ENCODE data around the gene CEACAM1.
"Not testable (repeated sequence)": the region's sequence is repeated elsewhere in the genome, so short reads cannot be mapped to it uniquely, and the experiment has no call there.

Gene CEACAM1

GRCh38 chr19:42497492-42498168 lies 30.7 kb downstream of the CEACAM1 start:
- Histone ChIP-seq H3K27ac (ENCODE audit: low read depth, low read length) (no peak overlapping the region), H3K4me3 (ENCODE audit: low read length) (no peak overlapping the region), H3K27me3 (ENCODE audit: control insufficient read depth, insufficient read depth, low read length) (no peaks in the 10 kb centered on the region), H3K36me3 (ENCODE audit: control insufficient read depth, insufficient read depth, low read length) (no peaks in the 10 kb centered on the region), H3K9ac (ENCODE audit: low read length) (no peak overlapping the region), H3K4me1 (ENCODE audit: control insufficient read depth, insufficient read depth, low read length) (no peaks in the 10 kb centered on the region)

GRCh38 chr19:42496460-42497133 lies 31.7 kb downstream of the CEACAM1 start:
- H3K4me3 ChIP-seq (ENCODE audit: low read length), result no peak overlapping the region
- H3K27ac ChIP-seq (ENCODE audit: low read depth, low read length), result no peak overlapping the region
- no peaks in the 10 kb centered on the region for H3K4me1 ChIP-seq (ENCODE audit: control insufficient read depth, insufficient read depth, low read length)
- no peaks in the 10 kb centered on the region for H3K27me3 ChIP-seq (ENCODE audit: control insufficient read depth, insufficient read depth, low read length)
- no peak overlapping the region for H3K9ac ChIP-seq (ENCODE audit: low read length)
- no peaks in the 10 kb centered on the region for H3K36me3 ChIP-seq (ENCODE audit: control insufficient read depth, insufficient read depth, low read length)

- no peak overlapping the region for H3K4me3 ChIP-seq (ENCODE audit: low read length)
- no peak overlapping the region for H3K9ac ChIP-seq (ENCODE audit: low read length)
- no peaks in the 10 kb centered on the region for H3K27me3 ChIP-seq (ENCODE audit: control insufficient read depth, insufficient read depth, low read length)
- no peaks in the 10 kb centered on the region for H3K4me1 ChIP-seq (ENCODE audit: control insufficient read depth, insufficient read depth, low read length)
- no peaks in the 10 kb centered on the region for H3K36me3 ChIP-seq (ENCODE audit: control insufficient read depth, insufficient read depth, low read length)
- H3K27ac ChIP-seq (ENCODE audit: low read depth, low read length), result no peak overlapping the region
Measured at GRCh38 chr19:42495663-42496062, 32.6 kb downstream of the CEACAM1 start.

- Histone ChIP-seq H3K9ac (ENCODE audit: low read length) (no peak overlapping the region), H3K36me3 (ENCODE audit: control insufficient read depth, insufficient read depth, low read length) (no peaks in the 10 kb centered on the region), H3K27ac (ENCODE audit: low read depth, low read length) (no peak overlapping the region), H3K4me1 (ENCODE audit: control insufficient read depth, insufficient read depth, low read length) (no peaks in the 10 kb centered on the region), H3K27me3 (ENCODE audit: control insufficient read depth, insufficient read depth, low read length) (no peaks in the 10 kb centered on the region), H3K4me3 (ENCODE audit: low read length) (no peak overlapping the region)
Measured at GRCh38 chr19:42494321-42494720, 34.0 kb downstream of the CEACAM1 start.

- H3K36me3 ChIP-seq (ENCODE audit: control insufficient read depth, insufficient read depth, low read length), result no peaks in the 10 kb centered on the region
- no peak overlapping the region for H3K4me3 ChIP-seq (ENCODE audit: low read length)
- H3K27me3 ChIP-seq (ENCODE audit: control insufficient read depth, insufficient read depth, low read length), result no peaks in the 10 kb centered on the region
- no peak overlapping the region for H3K9ac ChIP-seq (ENCODE audit: low read length)
- H3K4me1 ChIP-seq (ENCODE audit: control insufficient read depth, insufficient read depth, low read length), result no peaks in the 10 kb centered on the region
- H3K27ac ChIP-seq (ENCODE audit: low read depth, low read length), result no peak overlapping the region
Measured at GRCh38 chr19:42488783-42489521, 39.3 kb downstream of the CEACAM1 start.

GRCh38 chr19:42487798-42488178 lies 40.5 kb downstream of the CEACAM1 start:
- H3K27me3 ChIP-seq (ENCODE audit: control insufficient read depth, insufficient read depth, low read length), result no peaks in the 10 kb centered on the region
- H3K4me1 ChIP-seq (ENCODE audit: control insufficient read depth, insufficient read depth, low read length), result no peaks in the 10 kb centered on the region
- H3K4me3 ChIP-seq (ENCODE audit: low read length), result no peak overlapping the region
- no peak overlapping the region for H3K27ac ChIP-seq (ENCODE audit: low read depth, low read length)
- H3K9ac ChIP-seq (ENCODE audit: low read length), result no peak overlapping the region
- H3K36me3 ChIP-seq (ENCODE audit: control insufficient read depth, insufficient read depth, low read length), result no peaks in the 10 kb centered on the region

GRCh38 chr19:42487032-42487797 lies 41.1 kb downstream of the CEACAM1 start:
- Histone ChIP-seq H3K4me3 (ENCODE audit: low read length) (no peak overlapping the region), H3K27me3 (ENCODE audit: control insufficient read depth, insufficient read depth, low read length) (no peaks in the 10 kb centered on the region), H3K9ac (ENCODE audit: low read length) (no peak overlapping the region), H3K27ac (ENCODE audit: low read depth, low read length) (no peak overlapping the region), H3K4me1 (ENCODE audit: control insufficient read depth, insufficient read depth, low read length) (no peaks in the 10 kb centered on the region), H3K36me3 (ENCODE audit: control insufficient read depth, insufficient read depth, low read length) (no peaks in the 10 kb centered on the region)

GRCh38 chr19:42485036-42485435 lies 43.2 kb downstream of the CEACAM1 start:
- not testable (repeated sequence) for H3K27ac ChIP-seq (ENCODE audit: low read depth, low read length); H3K9ac ChIP-seq (ENCODE audit: low read length); H3K4me3 ChIP-seq (ENCODE audit: low read length); H3K36me3 ChIP-seq (ENCODE audit: control insufficient read depth, insufficient read depth, low read length); H3K4me1 ChIP-seq (ENCODE audit: control insufficient read depth, insufficient read depth, low read length); H3K27me3 ChIP-seq (ENCODE audit: control insufficient read depth, insufficient read depth, low read length)

- Histone ChIP-seq H3K9ac (ENCODE audit: low read length) (no peak overlapping the region), H3K4me1 (ENCODE audit: control insufficient read depth, insufficient read depth, low read length) (no peaks in the 10 kb centered on the region), H3K4me3 (ENCODE audit: low read length) (peak overlapping the region; percentile 24), H3K27ac (ENCODE audit: low read depth, low read length) (no peak overlapping the region), H3K36me3 (ENCODE audit: control insufficient read depth, insufficient read depth, low read length) (no peaks in the 10 kb centered on the region), H3K27me3 (ENCODE audit: control insufficient read depth, insufficient read depth, low read length) (no peaks in the 10 kb centered on the region)
Measured at GRCh38 chr19:42480335-42481095, 47.8 kb downstream of the CEACAM1 start.

- Histone ChIP-seq H3K4me3 (ENCODE audit: low read length) (no peak overlapping the region), H3K27ac (ENCODE audit: low read depth, low read length) (no peak overlapping the region), H3K36me3 (ENCODE audit: control insufficient read depth, insufficient read depth, low read length) (no peaks in the 10 kb centered on the region), H3K27me3 (ENCODE audit: control insufficient read depth, insufficient read depth, low read length) (no peaks in the 10 kb centered on the region), H3K9ac (ENCODE audit: low read length) (no peak overlapping the region), H3K4me1 (ENCODE audit: control insufficient read depth, insufficient read depth, low read length) (no peaks in the 10 kb centered on the region)
Measured at GRCh38 chr19:42479736-42480135, 48.5 kb downstream of the CEACAM1 start.

- no peaks in the 10 kb centered on the region for H3K36me3 ChIP-seq (ENCODE audit: control insufficient read depth, insufficient read depth, low read length)
- no peak overlapping the region for H3K4me3 ChIP-seq (ENCODE audit: low read length)
- no peak overlapping the region for H3K9ac ChIP-seq (ENCODE audit: low read length)
- H3K27ac ChIP-seq (ENCODE audit: low read depth, low read length), result no peak overlapping the region
- no peaks in the 10 kb centered on the region for H3K4me1 ChIP-seq (ENCODE audit: control insufficient read depth, insufficient read depth, low read length)
- no peaks in the 10 kb centered on the region for H3K27me3 ChIP-seq (ENCODE audit: control insufficient read depth, insufficient read depth, low read length)
Measured at GRCh38 chr19:42478765-42479311, 49.4 kb downstream of the CEACAM1 start.
